ENCODE measurements around the gene CBL. TPM values are rescaled to one million over a fixed set of nuclear protein-coding genes. Genes with fewer than 3 reads are reported as not detected.

Gene CBL
- polyA plus RNA-seq, 1 of the 3 experiments (the other 2 are of a cell fraction) = 9.5 TPM

DNA sequence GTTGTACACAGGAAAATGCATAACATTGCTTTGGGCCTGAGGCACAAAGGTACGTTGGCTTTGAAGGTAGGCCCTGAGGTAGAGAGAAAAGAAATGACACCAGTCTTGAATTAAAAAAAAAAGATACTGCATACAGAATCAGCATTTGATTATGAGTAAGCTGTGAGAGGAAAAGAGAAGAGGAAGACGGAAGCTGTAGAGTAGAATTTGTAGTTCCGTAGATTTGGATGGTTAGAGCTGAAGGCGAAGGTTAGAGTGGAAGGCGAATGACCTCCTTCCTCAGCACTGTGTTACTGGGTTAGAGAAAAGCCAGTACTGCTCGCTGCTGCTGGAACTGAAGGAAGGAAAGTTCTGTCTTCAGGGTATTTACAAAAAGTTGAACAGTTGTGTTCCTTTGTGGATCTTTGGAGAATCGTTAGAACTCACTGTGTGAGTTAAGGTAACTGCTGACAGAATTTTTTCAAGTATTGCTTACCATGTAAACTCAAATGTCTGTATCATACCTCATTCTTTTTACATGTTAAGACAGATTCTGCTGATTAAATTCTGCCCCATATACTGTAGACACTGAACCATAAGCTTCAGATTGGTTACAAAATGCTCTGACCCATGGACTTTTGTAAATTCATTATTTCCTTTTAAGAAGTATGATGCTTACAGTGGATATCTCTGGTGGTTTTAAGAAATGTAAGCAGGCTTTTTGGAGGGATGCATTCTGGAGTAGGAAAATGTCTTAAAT lies 60.5 kb downstream of the CBL start (continued):
- TF ChIP-seq, protein P1, sequence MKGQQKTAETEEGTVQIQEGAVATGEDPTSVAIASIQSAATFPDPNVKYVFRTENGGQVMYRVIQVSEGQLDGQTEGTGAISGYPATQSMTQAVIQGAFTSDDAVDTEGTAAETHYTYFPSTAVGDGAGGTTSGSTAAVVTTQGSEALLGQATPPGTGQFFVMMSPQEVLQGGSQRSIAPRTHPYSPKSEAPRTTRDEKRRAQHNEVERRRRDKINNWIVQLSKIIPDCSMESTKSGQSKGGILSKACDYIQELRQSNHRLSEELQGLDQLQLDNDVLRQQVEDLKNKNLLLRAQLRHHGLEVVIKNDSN (IDR thresholded peaks at IDR 0.05; ENCODE audit: borderline replicate concordance, low read depth) = no peak
- no peak for TF ChIP-seq ELF1 (IDR thresholded peaks at IDR 0.05)
- TF ChIP-seq TAF1 (IDR thresholded peaks at IDR 0.05; ENCODE audit: borderline replicate concordance, low read depth, low read length) = no peak

DNA sequence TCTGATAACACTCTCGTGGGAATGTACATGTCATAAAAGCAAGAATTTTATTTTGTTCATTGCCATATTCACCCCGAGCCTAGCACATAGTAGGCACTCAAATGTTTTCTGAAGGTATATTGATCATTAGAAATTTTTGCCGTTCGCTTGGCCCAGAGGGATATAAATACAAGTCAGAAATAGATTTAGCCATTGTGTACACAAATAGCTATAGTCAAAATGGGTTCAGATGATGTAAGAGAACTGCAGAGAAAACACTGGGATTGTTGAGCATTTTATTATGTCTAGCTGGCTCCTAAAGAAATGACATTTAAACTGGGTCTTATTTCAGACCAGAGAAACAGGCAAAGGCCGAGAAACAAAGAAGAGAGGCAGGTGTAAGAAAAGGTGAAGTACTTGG lies 61.5 kb downstream of the CBL start:
- CTCF ChIA-PET = interaction anchor here (0.9 to 1.3 kb wide), 4 partner anchors 17 to 71 kb away, joined by 3 to 5 read pairs (median 4); partner anchors contain the start of gene CBL
- Histone ChIP-seq H3K27ac (ENCODE audit: low read depth in 2 of 2, low read length in 1 of 2) (no peak overlapping the region), H3K9ac (no peak overlapping the region), H3K4me1 (ENCODE audit: control insufficient read depth in 1 of 2, insufficient read depth in 2 of 2, low read depth in 1 of 2, low read length in 1 of 2) (peaks cover 0 to 2% of the 10 kb centered on the region in 2 experiments; a peak in 1 of 4 replicates), H3K4me3 (ENCODE audit: low read depth in 2 of 2, low read length in 1 of 2) (no peak overlapping the region), H3K9me2 (no peaks in the 10 kb centered on the region), H3K4me2 (no peak overlapping the region), H3K79me2 (ENCODE audit: insufficient read depth) (peaks cover 79% of the 10 kb centered on the region), H4K20me1 (ENCODE audit: insufficient read depth) (0 out of 2 replicates have a peak, but pooled peaks cover 8% of the 10 kb centered on the region), H3K27me3 (ENCODE audit: insufficient read depth) (no peaks in the 10 kb centered on the region), H3K36me3 (replicated peaks in 1 of 2; ENCODE audit: control insufficient read depth in 1 of 2, insufficient read depth in 2 of 2, low read length in 1 of 2) (peaks cover 3 to 5% of the 10 kb centered on the region in 2 experiments), H2AFZ (ENCODE audit: low read depth) (no peak overlapping the region), H3F3A (replicated peaks; ENCODE audit: insufficient read depth) (peaks cover 3% of the 10 kb centered on the region), H3K9me3 (no peaks in the 10 kb centered on the region)
- WGBS (ENCODE audit: low lambda C conversion rate) = 89% methylated on average over 5 of the region's 5 CpGs
- no peak for TF ChIP-seq GATA2 (CRISPR knock-in tag; IDR thresholded peaks at IDR 0.05)
- no peak for DNase-seq
- POLR2A ChIA-PET = no interaction called here

DNA sequence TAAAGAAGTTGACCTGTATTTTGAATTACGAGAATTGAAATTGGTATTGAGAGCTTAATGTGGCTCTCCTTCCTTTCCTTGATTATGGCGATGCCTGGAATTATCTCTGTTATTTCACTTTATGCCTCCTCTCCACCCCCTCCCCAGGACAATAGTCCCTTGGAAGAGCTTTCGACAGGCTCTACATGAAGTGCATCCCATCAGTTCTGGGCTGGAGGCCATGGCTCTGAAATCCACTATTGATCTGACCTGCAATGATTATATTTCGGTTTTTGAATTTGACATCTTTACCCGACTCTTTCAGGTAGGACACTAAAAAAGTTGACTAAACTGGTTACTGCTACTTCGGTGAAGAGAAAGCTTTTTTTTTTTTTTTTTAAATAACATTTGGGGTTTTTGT lies 67.6 kb downstream of the CBL start:
- H3K4me2 ChIP-seq = no peak overlapping the region
- no peak overlapping the region for H2AFZ ChIP-seq (ENCODE audit: low read depth)
- peaks cover 35 to 49% of the 10 kb centered on the region in 2 experiments for H3K36me3 ChIP-seq (replicated peaks in 1 of 2; ENCODE audit: control insufficient read depth in 1 of 2, insufficient read depth in 2 of 2, low read length in 1 of 2)
- no peak overlapping the region for H3K27ac ChIP-seq (ENCODE audit: low read depth in 2 of 2, low read length in 1 of 2)
- no peaks in the 10 kb centered on the region for H3K4me1 ChIP-seq (ENCODE audit: control insufficient read depth in 1 of 2, insufficient read depth in 2 of 2, low read depth in 1 of 2, low read length in 1 of 2)
- H3K9ac ChIP-seq = no peak overlapping the region
- no peaks in the 10 kb centered on the region for H3K9me3 ChIP-seq
- TF ChIP-seq, protein P1 (IDR thresholded peaks at IDR 0.05; ENCODE audit: borderline replicate concordance, low read depth) = no peak
- TF ChIP-seq EP300 (IDR thresholded peaks at IDR 0.05; ENCODE audit: borderline replicate concordance in 1 of 2, low read depth in 1 of 2, low read length in 1 of 2) (no peak), FOSL2 (IDR thresholded peaks at IDR 0.05; ENCODE audit: borderline replicate concordance, low read depth) (no peak), MEF2A (IDR thresholded peaks at IDR 0.05; ENCODE audit: borderline replicate concordance, low read depth) (no peak), EZH2phosphoT487 (IDR thresholded peaks at IDR 0.05; ENCODE audit: borderline replicate concordance, low read depth) (no peak)
- no peak overlapping the region for H3K4me3 ChIP-seq (ENCODE audit: low read depth in 2 of 2, low read length in 1 of 2)
- H3K27me3 ChIP-seq (ENCODE audit: insufficient read depth) = no peaks in the 10 kb centered on the region
- 93% methylated on average over 6 of the region's 6 CpGs for WGBS (ENCODE audit: low lambda C conversion rate)
- H3K9me2 ChIP-seq = no peaks in the 10 kb centered on the region
- ChIA-PET CTCF (interaction anchor here (0.8 to 3.8 kb wide), 4 partner anchors 11 to 77 kb away, joined by 3 to 19 read pairs (median 6); no protein-coding TSS in a partner anchor), POLR2A (no interaction called here)
- no peak for DNase-seq
- no peaks in the 10 kb centered on the region for H3F3A ChIP-seq (replicated peaks; ENCODE audit: insufficient read depth)
- peaks cover 36% of the 10 kb centered on the region for H3K79me2 ChIP-seq (ENCODE audit: insufficient read depth)
- H4K20me1 ChIP-seq (ENCODE audit: insufficient read depth) = no peaks in the 10 kb centered on the region
